Measurements from ENCODE around the gene CAMSAP2. TPM values are rescaled to one million over a fixed set of nuclear protein-coding genes. Genes with fewer than 3 reads are reported as not detected.

Gene CAMSAP2
- total and polyA plus RNA-seq, 2 of the 4 experiments (the other 2 are of a cell fraction): 8.3 to 29.4 TPM

GRCh38 chr1:200837931-200838571 is 99.4 kb downstream of the CAMSAP2 start:
- Histone ChIP-seq H3K4ac (ENCODE audit: low read depth, low read length) (no peak overlapping the region), H3K4me2 (ENCODE audit: low read depth, low read length) (no peak overlapping the region), H4K8ac (ENCODE audit: low read depth in 2 of 2, low read length in 2 of 2) (no peak overlapping the region), H2BK120ac (ENCODE audit: low read depth, low read length) (no peak overlapping the region), H2BK20ac (ENCODE audit: low read depth, low read length) (no peak overlapping the region), H2BK5ac (ENCODE audit: low read depth, low read length, poor library complexity, severe bottlenecking) (peak overlapping the region; percentile 26), H4K91ac (ENCODE audit: insufficient read depth, low read depth, low read length) (no peak overlapping the region), H3K27me3 (ENCODE audit: control insufficient read depth, insufficient read depth, low read length) (no peaks in the 10 kb centered on the region), H3K4me1 (ENCODE audit: control insufficient read depth, insufficient read depth, low read length) (no peaks in the 10 kb centered on the region; the same call in 1 of the 2 replicates), H3K9ac (ENCODE audit: low read depth, low read length) (no peak overlapping the region), H3K18ac (ENCODE audit: low read depth, low read length) (no peak overlapping the region), H4K20me1 (ENCODE audit: insufficient read depth, low read length) (peaks cover 9% of the 10 kb centered on the region; the same call in 1 of the 2 replicates), H3K9me3 (ENCODE audit: control insufficient read depth, insufficient read depth, low read length) (no peaks in the 10 kb centered on the region), H3K56ac (ENCODE audit: extremely low read depth, insufficient read depth, low read length) (no peak overlapping the region), H2BK15ac (ENCODE audit: low read depth, low read length) (no peak overlapping the region), H2AK5ac (ENCODE audit: low read depth, low read length) (no peak overlapping the region), H4K5ac (ENCODE audit: low read depth, low read length) (no peak overlapping the region), H3K36me3 (ENCODE audit: control insufficient read depth, insufficient read depth, low read length) (peaks cover 7% of the 10 kb centered on the region), H3K14ac (replicated peaks; ENCODE audit: low read depth, low read length) (no peak overlapping the region), H3K27ac (ENCODE audit: insufficient read depth, low read length) (no peak overlapping the region), H2AK9ac (replicated peaks; ENCODE audit: low read depth, low read length, poor library complexity) (no peak overlapping the region), H3K79me1 (ENCODE audit: low read depth in 1 of 2, low read length in 2 of 2) (peaks cover 21 to 50% of the 10 kb centered on the region in 2 experiments), H3K9me1 (ENCODE audit: insufficient read depth, low read length) (peaks cover 8% of the 10 kb centered on the region; the same call in 1 of the 2 replicates), H3K23ac (ENCODE audit: low read depth, low read length) (no peak overlapping the region), H2AFZ (replicated peaks; ENCODE audit: low read length, poor library complexity) (no peak overlapping the region), H3K4me3 (ENCODE audit: insufficient read depth, low read depth, low read length) (no peak overlapping the region)
- dilution Hi-C loops (cut with HindIII; ENCODE audit: low sequenced_read_pairs, unreplicated experiment): no loop called here
- ATAC-seq (ENCODE audit: low read depth) (peak; percentile 35), DNase-seq (peak; percentile 41)
- POLR2A ChIA-PET (ENCODE audit: unreplicated experiment): interaction anchor here (0.6 kb wide), 1 partner anchor 279 kb away, joined by 3 read pairs; no protein-coding TSS in a partner anchor
- in situ Hi-C loops (cut with MboI; ENCODE audit: low sequenced_read_pairs): no loop called here
- TF ChIP-seq BHLHE40 (IDR thresholded peaks at IDR 0.05; ENCODE audit: low read depth, low read length): no peak
- no peak for TF ChIP-seq NFE2L2 (IDR thresholded peaks at IDR 0.05; ENCODE audit: low read depth, low read length)
- no peak for TF ChIP-seq MAZ (IDR thresholded peaks at IDR 0.05; ENCODE audit: borderline replicate concordance, low read depth, low read length)
- TF ChIP-seq RCOR1 (IDR thresholded peaks at IDR 0.05; ENCODE audit: insufficient replicate concordance, low read length): no peak
- no peak for TF ChIP-seq USF2 (IDR thresholded peaks at IDR 0.05; ENCODE audit: low read depth, low read length)
- peak; percentile 27; the same call in 1 of the 2 replicates for TF ChIP-seq SMC3 (IDR thresholded peaks at IDR 0.05; ENCODE audit: low read depth, low read length)
- TF ChIP-seq FOS (IDR thresholded peaks at IDR 0.05; ENCODE audit: low read depth, low read length): no peak
- no peak for TF ChIP-seq CEBPB (IDR thresholded peaks at IDR 0.05; ENCODE audit: low read depth, low read length)
- TF ChIP-seq RFX5 (IDR thresholded peaks at IDR 0.05; ENCODE audit: low read depth, low read length): no peak
- TF ChIP-seq RAD21 (IDR thresholded peaks at IDR 0.05; ENCODE audit: low read length): peak; percentile 32
- TF ChIP-seq POLR2A (IDR thresholded peaks at IDR 0.05; ENCODE audit: low read depth, low read length): no peak
- peak; percentile 50 for TF ChIP-seq CTCF (conservative IDR thresholded peaks at IDR 0.05; ENCODE audit: low read depth, low read length)
- no peak for TF ChIP-seq CHD1 (IDR thresholded peaks at IDR 0.05; ENCODE audit: low read depth, low read length)
- no CpG with 5 or more reads among the region's 2 CpGs for WGBS, 2 experiments (ENCODE audit: extremely low coverage in 2 of 2, insufficient read length in 1 of 2)
- intact Hi-C loops (cut with micrococcal nuclease): loop anchor here (1.0 kb wide), 1 partner anchor 218 kb away; the partner anchor contains the start of gene KIF14
- CTCF ChIA-PET: interaction anchor here (1.1 to 2.7 kb wide), 2 partner anchors 13 to 215 kb away, joined by 3 to 8 read pairs; no protein-coding TSS in a partner anchor
- BruUV-seq (replicated peaks): no TSS peak

Data from IMR-90 (cell line).